GM10847 (cell line): Measurements from ENCODE around the gene KIAA0825.

Source experiments
- POLR2A ChIP-seq: IDR thresholded peaks from 2 replicates; pipeline ENCODE4 v1.6.1; 2011; ENCODE audit not compliant: insufficient read length; ENCODE audit errors: extremely low read depth

Gene KIAA0825

DNA sequence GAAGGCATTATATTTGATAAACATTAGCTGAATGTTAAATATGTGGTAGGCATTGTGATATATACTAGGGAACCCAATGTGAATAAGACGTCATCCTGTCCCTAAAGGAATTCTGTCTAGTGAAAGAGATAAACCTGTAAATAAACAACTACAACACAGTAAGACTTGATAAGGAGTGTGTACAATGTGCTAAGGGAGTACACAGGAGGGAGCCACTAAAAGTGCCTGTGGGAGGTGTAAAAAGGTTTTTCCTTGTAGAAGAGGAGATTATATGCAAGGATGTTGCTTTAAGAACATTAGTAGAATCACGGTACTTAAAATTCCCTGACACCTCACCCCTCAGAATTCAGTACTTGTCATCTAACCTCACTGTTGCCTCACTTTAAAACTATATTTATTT is 91.7 kb downstream of the KIAA0825 start:
- TF ChIP-seq POLR2A = no peak

DNA sequence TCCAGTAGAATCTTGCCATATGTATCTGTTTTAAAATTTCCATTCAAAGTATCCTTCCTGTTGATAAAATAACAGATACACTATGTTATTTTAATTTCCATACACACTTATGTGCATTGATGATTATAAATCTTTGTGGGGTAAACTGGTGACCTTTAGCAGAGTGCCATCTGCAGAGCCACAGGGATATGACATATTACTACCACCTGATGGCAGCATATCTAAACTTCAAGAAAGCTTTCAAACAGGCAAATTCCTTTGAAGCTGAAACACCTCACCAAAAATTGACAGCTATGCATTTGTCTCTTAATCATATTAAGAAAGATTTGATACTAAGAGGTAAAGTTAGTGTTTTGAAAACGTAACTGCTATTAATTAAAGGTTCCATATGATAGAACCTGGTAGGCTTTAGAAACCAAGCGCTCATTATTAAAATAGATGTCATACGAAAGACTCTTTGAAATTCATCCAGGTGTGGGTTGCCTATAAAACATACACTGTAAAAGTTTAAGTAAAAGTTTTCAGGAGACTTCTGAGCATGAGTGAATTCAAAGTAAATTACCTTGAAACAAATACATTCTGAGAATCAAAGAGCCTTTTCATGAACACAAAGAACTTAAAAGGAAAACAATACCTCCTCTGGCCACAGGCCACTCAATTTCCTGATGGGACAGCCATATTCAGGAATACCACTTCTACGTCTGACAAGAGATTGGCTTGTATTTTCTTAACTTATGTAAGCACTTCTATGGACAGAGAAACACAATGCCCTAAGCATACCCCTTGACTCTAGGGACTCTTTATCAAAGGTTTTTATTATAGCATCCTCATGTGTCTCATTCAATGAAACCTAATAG is 93.3 kb downstream of the KIAA0825 start:
- TF ChIP-seq POLR2A = no peak

- no peak for TF ChIP-seq POLR2A
These were observed 95.4 kb downstream of the KIAA0825 start for GRCh38 chr5:94523018-94523417.

- TF ChIP-seq POLR2A = no peak
These were observed 96.3 kb downstream of the KIAA0825 start for GRCh38 chr5:94522117-94522516.

GRCh38 chr5:94517490-94518488 is 100.6 kb downstream of the KIAA0825 start:
- TF ChIP-seq POLR2A = no peak

DNA sequence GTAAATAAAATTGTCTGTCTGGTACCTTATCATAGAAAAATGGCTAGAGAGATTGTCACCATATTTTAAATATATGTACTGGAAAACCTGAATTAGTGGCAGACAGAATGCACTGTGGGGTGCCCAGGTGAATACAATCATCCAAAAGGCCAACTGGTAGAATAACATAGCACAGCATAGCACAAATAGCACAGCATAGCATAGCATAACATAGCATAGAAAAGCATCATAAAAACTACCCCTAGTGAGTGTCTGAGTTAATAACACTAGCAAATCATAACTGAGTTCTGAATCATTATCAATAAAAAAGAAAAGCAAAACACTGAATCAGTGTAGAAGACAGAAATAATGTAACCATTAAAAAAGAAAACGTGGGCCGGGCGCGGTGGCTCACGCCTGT is 102.3 kb downstream of the KIAA0825 start:
- TF ChIP-seq POLR2A = no peak

GRCh38 chr5:94508461-94509148 is 109.8 kb downstream of the KIAA0825 start:
- no peak for TF ChIP-seq POLR2A

DNA sequence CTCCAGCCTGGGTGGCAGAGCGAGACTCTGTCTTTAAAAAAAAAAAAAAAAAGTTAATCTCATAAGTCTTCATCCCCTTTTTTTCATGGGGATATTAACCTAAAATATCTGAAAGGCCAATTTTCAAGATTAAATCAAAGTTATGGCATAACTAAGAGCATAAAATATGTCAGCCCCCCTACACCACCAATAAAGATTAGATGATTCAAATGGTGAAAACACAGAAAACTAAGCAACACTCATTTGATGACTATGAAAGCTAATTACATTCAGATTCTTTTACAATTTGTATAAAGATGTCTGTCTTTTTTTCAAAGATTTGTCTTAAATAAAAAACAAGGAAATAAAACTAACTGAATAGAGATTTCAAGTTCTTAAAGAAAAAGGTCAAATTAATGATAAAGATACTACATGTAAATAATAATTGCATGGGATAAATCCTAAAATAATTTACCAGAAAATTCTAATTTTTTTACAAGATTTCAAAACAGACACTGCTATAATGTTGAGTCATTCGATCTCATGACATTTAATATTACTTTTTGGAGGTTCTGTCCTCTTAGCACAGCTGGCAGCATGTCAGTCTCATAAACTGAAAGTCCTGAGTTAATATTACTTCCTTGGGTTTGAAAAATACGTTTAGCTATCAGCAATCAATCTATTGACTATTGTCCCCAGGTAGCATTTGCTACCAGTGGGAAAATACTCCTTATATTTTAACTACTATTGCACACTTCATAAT is 112.9 kb downstream of the KIAA0825 start:
- TF ChIP-seq POLR2A = no peak

- no peak for TF ChIP-seq POLR2A
These were observed 114.7 kb downstream of the KIAA0825 start for GRCh38 chr5:94503677-94504076.

DNA sequence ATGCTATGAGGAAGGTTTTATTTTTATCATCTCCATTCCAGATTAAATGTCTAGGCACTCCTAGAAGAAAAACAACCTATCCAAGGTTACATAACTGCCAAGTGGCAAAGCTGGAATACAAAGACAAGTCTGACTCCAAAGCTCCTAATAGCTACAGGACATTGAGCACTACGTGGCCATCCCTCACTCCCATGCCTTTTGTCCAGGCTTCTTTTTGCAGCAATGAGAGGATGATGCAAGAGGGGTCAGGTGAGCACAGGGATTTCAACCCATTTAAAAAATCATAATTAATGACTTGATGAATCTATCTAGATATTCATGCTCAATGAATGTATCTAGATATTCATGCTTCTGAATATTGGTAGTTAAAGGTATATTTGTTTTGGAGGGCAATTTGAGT is 117.0 kb downstream of the KIAA0825 start:
- TF ChIP-seq POLR2A = no peak

DNA sequence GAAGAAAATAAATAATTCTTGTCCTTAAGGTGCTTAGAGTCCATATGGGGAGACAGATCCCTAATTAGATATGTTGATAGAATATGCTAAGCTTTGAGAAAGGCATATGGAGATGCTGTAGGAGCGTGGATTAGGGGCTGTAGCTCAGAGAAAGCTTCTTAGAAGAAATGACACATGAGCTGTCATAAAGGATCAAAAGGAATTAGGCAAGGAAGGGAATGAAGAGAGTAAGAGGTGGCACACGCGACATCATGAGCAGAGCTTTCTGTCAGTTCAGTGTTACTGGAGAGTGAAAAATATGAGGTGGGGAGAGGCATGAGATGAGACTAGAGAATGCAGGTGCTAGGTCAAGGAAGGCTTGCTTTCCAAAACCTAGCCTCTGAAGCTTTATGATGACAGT is 118.6 kb downstream of the KIAA0825 start:
- no peak for TF ChIP-seq POLR2A

DNA sequence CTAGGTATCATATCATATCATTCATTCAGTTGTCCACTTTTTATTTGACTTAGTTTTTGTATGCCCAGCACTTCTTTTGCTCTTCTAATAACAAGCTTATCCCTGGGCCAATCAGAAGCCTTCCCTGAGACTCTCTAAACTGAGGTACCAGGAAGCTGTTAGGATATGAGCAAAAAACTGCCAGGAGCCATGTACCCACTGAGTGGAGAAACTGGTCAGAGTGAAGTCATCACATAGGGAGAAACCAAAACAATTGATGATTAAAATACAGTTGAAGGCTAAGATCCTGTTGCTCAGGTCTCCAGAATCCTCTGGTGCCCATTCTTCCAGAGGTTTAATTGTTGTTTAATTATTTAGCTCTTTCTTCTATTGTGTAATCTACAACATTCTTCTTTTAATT is 120.2 kb downstream of the KIAA0825 start:
- TF ChIP-seq POLR2A = no peak

DNA sequence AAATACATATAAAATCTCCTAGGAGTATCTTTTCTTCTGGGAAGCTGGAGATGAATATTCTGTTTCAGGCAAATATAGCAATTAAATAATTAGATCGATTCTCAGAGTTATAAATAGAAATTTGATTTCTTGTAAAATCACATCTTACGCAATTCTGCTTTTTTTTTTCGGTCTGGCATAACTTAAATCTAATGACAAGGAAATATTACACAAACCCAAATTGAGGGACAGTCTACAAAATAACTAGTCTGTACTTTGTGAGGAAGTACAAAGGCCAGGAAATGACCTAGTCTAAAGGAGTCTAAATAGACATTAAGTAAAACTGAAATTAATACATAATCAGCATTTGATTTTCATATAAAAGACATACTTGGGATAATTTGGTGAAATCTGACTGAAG is 133.3 kb downstream of the KIAA0825 start:
- no peak for TF ChIP-seq POLR2A

- TF ChIP-seq POLR2A = no peak
These were observed 137.3 kb downstream of the KIAA0825 start for GRCh38 chr5:94481059-94481458.

GRCh38 chr5:94480486-94480885 is 137.9 kb downstream of the KIAA0825 start:
- TF ChIP-seq POLR2A = no peak
